Colon (tissue), 2 donors: Measurements from ENCODE around the gene DISP3.

Experiments used
- FAIRE-seq: peaks from 2 replicates; lab custom pipeline; 2012; peaks lifted over from hg19 to GRCh38; lab: Jason Lieb, UNC
- donor health status: control.
- donor health status: control.

The DISP3 gene

GRCh38 chr1:11529330-11529729, 50.4 kb downstream of the DISP3 start:
- no peak for FAIRE-seq

GRCh38 chr1:11529763-11530730, 51.1 kb downstream of the DISP3 start:
- no peak for FAIRE-seq

GRCh38 chr1:11530731-11531311, 51.9 kb downstream of the DISP3 start:
- FAIRE-seq = no peak

- no peak for FAIRE-seq
These were observed 52.4 kb downstream of the DISP3 start for GRCh38 chr1:11531314-11531870.

GRCh38 chr1:11531943-11532342, 53.0 kb downstream of the DISP3 start:
- no peak for FAIRE-seq

GRCh38 chr1:11533790-11534787, 55.1 kb downstream of the DISP3 start:
- no peak for FAIRE-seq

- no peak for FAIRE-seq
These were observed 55.9 kb downstream of the DISP3 start for GRCh38 chr1:11534846-11535245.

GRCh38 chr1:11535316-11535715, 56.4 kb downstream of the DISP3 start:
- no peak for FAIRE-seq

GRCh38 chr1:11535761-11536572, 57.0 kb downstream of the DISP3 start:
- no peak for FAIRE-seq

- FAIRE-seq = no peak
These were observed 57.8 kb downstream of the DISP3 start for GRCh38 chr1:11536573-11537379.

GRCh38 chr1:11537380-11537764, 58.4 kb downstream of the DISP3 start:
- no peak for FAIRE-seq

GRCh38 chr1:11537854-11538591, 59.1 kb downstream of the DISP3 start:
- FAIRE-seq = no peak

- FAIRE-seq = no peak
These were observed 59.9 kb downstream of the DISP3 start for GRCh38 chr1:11538886-11539285.

- FAIRE-seq = no peak
These were observed 61.2 kb downstream of the DISP3 start for GRCh38 chr1:11539850-11540772.

- FAIRE-seq = no peak
These were observed 61.8 kb downstream of the DISP3 start for GRCh38 chr1:11540773-11541160.

- FAIRE-seq = no peak
These were observed 62.3 kb downstream of the DISP3 start for GRCh38 chr1:11541236-11541635.

- FAIRE-seq = no peak
These were observed 63.0 kb downstream of the DISP3 start for GRCh38 chr1:11541956-11542355.

GRCh38 chr1:11543392-11543791, 64.4 kb downstream of the DISP3 start:
- FAIRE-seq = no peak
